ENCODE data around the gene PTPRE. TPM values are rescaled to one million over a fixed set of nuclear protein-coding genes. Genes with fewer than 3 reads are reported as not detected.

PTPRE gene
- total RNA-seq, 1 donor from 2014 or later = 19.6 TPM

DNA sequence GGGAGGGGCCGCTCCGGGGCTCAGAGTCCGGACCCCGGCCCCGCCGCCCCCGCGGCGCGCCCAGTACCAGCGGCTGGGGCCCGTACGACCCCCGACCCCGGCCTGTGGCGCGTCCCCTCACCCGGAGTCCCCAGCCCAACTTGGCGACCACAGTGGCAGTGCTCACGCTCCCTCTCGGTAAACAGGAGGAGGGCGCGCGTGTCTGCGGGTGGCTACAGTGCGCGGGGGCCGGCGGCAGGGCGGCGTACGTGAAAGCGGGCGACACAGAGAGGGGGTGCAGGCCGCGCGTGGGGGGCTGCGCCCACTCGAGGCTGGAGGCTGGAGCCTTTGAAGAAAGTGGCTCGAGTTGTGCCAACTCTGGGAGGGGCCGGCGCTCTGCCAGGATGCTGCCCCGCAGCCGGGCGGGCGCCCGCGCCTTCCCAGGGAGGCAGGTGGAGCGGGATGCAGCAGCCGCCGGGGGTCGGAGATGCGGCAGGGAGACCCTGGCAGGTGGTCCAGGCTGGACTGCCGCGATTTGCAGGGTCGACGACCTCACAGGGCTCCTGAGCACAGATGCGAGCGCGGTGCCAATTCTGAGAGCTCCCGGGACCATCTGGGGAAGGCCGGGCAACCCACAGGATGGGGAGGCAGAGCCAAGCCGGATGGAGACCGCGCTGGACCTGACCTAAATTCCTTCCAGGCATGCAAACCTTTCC, 655 bp downstream of the PTPRE start:
- DNase-seq (ENCODE audit: low read depth) = no peak

GRCh38 chr10:127908106-127908958, 1.4 kb downstream of the PTPRE start:
- DNase-seq (ENCODE audit: low read depth) = peak; percentile 90

DNA sequence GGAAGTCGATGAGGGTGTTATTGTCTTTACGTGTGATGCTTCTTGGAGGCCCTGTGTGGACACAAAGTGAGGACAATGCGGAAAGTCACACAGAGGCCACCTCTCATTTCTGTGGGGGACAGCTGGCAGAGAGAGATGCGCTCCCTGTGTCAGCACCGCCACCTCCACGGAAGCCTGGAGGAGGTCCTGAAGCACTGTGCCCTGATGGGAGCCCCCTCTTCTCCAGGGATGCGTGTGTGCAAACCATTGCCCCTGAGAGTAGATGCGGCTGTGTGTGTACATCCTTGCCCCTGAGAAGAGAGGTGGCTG, 2.0 kb downstream of the PTPRE start:
- no peak for DNase-seq (ENCODE audit: low read depth)

DNA sequence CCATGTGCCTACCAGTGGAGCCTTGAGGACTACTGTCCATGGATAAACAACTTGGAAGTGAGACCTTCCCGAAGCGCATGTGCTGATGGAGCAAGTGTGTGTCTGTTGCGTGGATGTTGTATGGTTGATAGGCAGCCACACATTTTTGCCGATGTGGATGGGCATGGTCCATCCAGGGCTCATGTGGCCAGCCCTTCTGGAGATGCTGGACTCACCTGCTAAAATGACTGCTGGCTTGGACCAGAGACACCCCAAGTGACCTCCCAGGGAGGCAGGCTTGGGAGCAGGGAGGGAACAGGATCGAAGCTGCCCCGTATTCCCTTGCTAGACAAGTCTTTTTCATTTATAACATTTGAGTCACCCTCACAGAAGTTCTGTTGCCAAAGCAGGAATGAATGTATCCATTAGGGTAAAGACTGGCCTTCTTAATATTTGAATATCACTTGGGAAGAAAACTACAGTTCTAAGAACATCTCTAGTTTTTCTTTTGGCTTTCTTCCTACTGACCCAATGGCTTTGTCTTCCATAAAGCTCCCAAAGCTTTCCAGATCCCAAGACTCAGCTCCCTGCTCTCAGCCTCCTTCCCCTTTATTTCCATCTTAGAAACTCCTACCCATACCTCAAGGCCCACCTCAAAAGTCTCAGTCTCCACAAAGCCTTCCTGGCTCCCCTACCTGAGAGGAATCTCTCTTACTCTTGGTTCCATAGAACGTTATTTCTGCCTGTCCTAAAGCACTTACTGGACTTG, 3.0 kb downstream of the PTPRE start:
- no peak for DNase-seq (ENCODE audit: low read depth)

GRCh38 chr10:127910464-127910770, 3.5 kb downstream of the PTPRE start:
- peak; percentile 28 for DNase-seq (ENCODE audit: low read depth)

DNA sequence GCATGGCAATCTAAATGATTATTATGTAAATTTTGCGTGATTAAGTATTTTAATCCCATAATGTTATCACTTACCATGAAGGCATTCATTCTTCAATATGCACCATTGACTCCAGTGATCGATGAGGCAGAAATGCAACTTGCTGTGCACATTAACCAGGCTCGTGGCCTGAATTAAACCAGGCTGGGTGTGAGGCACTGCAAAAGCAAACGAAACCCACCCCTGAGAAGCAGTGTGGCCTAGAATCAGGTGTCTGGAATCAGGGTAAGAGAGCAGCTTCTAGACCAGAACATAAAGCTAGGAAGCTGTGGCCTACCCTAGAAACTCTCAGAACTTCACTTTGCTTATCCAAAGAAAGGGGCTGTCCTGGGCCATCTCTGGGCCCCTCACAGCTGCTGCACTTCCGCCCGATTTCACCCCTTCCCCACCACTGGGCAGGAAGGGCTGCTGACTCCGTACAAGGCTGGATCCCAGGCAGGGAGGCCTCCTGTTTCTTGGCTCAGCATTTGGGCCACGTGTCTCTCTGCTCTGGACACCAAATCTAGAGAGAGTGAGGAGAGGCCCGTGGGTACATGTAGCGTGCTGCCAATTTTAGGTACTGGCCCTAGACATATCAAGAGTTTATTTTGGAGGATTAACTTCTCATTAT, 4.4 kb downstream of the PTPRE start:
- peak; percentile 58 for DNase-seq (ENCODE audit: low read depth)

DNA sequence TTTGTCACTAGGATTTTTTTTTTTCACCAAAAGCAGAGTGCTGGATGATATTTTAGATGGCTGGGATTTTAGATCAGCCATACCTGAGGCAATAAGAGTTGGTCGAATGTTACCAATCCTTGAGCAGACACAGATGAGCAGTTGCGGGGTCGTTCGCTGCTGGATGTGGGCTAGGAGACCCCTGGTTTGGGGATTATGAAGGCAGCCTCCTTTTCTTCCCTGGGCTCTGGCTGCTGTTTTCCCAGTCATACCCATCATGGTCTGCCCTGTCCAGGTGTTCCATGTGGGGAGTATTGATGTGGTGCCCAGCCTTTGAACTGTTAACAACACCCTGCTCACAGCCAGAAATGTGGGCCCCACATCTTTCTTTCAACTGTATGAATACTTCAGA, 5.0 kb downstream of the PTPRE start:
- no peak for DNase-seq (ENCODE audit: low read depth)

DNA sequence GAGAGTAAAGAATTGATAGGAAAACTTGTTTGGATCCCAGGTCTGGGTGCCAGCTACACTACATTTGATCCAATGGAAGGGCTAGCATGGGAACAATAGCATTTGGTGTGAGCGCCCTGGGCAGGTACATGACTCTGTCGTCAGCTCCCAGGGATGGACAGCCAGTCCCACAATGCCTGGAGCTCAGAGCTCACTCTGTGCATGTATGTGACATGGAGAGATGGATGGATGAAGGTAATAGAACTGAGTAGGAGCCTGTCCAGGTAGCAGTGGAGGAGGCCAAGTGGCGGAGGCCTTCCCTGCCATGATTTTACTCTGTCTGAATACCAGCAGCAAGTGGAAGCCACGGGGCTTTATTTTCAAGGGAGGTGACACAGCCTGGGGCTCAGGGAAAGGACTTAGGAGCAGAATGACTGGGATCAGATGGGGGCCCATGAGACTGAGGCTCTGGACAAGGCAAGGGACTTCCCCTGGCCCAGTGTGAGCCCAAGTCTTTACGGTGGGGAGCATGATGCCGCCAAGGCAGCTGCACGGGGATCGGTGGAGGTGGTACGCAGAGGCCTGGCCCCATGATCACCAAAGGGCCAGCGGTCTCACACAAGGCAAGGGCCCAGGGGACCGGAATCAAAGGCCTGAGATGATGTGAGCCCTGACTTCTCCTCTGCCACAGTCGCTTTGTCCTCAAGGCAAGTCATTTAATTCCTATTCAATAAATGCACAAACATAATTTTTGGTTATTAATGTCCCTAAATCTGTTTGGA, 5.9 kb downstream of the PTPRE start:
- no peak for DNase-seq (ENCODE audit: low read depth)

GRCh38 chr10:127913368-127913759, 6.5 kb downstream of the PTPRE start:
- no peak for DNase-seq (ENCODE audit: low read depth)

GRCh38 chr10:127915324-127915723, 8.4 kb downstream of the PTPRE start:
- no peak for DNase-seq (ENCODE audit: low read depth)

GRCh38 chr10:127916826-127917225, 9.9 kb downstream of the PTPRE start:
- no peak for DNase-seq (ENCODE audit: low read depth)

GRCh38 chr10:127918572-127918971, 11.7 kb downstream of the PTPRE start:
- DNase-seq (ENCODE audit: low read depth) = no peak

DNA sequence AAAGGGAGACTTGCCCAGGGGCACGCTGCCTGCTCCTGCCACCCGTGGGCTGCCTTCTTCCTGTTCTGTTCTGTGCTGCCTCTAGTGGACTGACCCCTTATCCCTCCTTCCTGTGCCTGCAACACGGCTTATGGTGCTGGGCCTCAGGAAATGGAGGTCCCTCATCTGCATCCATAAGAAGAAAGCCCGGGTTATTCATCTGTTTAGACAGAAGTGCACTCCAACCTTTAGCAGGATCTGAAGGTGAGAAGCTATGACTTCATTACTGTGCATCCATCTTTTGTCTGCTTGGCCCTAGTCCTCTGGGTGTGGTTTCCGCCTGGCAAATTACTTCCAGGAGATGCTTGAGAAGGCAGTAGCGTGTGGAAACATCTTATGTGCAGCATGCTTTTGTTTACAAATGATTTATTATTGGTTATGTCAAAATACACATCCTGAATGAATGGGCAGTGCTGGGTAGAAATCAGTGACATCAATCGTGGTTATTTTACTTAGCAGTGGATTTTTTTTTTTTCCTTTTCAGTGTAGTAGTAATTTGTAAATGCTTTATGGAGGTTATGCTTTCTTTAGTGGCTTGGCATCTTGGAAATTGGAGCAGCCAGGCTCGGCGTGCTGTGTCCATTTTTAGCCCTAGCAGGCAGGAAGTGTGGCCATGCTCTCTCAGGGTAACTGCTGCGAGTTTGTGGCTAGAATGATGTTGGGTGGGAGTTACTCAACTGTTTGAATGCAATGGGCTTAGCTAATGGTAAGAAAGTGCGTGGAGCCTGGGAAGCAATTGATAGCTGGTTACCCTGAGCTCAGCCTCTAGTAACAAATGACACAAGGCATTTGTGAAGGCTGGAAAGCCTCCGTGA, 12.7 kb downstream of the PTPRE start:
- DNase-seq (ENCODE audit: low read depth) = peak; percentile 79

DNA sequence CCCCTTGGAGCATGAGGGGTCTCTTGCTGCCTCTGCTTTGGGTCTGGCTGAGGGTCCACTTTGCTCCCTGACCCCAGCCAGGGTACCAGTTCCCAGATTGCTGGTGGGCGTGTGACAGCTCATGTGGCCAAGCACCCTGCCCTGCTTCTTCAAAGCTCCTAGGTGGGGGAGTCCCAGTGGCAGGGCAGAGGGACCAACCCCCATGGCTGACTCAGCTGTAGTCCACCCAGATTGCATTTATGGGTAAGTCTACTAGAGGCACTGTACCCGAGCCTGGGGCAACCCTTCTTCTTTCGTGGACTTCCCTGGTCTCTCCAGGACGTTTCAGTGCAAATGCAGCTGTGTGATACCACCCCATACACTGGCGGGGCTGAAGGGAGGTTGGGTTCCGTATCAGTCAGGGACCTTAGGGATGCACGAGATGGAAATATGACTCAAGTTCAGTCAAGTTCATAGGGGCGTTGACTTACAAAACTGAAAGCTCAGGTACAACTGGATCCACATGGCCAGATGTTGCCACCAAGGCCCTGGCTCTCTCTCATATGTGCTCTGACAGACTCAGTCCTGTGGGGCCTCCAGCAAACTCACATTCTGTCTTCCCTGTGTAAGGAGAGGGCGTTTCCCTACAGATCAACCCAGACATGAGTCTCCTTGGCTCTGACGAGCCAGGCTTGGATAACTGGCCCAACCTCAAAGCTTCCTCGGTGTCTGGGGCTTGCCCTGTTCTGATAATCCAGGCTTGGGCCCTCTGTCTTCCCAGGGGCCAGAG, 13.6 kb downstream of the PTPRE start:
- DNase-seq (ENCODE audit: low read depth) = no peak

GRCh38 chr10:127921075-127921752, 14.3 kb downstream of the PTPRE start:
- no peak for DNase-seq (ENCODE audit: low read depth)

- no peak for DNase-seq (ENCODE audit: low read depth)
Observed at GRCh38 chr10:127921753-127922145, 14.8 kb downstream of the PTPRE start.

DNA sequence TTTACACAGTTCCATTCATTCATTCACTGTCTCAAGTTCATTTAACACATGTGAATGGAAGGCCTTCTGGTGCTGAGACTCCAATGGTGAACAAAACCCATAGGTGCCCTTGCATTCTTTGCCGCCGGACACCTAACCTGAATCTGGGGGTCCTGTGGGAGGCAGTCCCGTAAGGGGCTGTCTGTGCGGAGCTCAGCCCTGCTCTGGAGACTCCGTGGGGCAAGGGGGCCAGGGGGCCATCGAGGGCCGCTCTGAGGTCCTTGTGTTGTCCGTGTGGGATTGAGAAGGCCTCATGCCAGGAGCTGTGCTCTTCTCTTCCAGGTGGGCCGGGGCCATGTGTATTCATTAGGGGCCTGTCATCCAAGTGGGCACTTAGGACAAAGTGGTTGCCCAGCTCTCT, 15.3 kb downstream of the PTPRE start:
- no peak for DNase-seq (ENCODE audit: low read depth)

DNA sequence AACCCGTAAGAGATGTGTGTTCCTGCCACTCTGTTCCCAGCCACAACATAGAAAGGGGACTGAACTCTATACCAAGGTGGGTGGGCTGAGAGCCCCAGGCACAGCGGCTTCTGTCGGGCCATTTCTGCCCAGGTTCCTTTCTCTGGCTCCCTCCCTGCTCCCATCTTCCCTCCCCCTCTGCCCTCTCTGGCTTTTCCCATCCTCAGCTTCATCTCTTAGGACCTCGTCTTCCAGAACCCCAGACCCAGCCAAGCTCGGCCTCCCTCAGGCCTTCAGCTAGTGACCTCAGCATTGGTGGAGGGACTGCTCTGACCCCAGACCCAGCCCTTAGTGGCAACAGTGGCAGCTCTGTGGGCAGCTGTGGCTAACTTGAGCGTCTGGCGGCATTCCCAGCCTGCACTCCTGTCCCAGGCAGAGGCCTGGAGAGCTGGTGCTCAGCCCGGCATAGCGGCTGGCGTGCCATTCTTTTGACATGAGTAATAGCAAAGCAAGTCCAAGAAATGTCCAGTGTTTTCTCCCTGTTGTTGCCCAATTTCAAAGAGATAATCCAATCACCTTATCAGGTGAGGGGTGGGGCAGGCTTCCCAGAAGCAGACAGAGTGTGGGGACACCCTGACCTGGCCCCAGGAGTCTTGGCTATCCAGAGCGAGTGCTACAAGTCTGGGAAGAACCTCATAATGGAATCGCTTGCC, 15.9 kb downstream of the PTPRE start:
- DNase-seq (ENCODE audit: low read depth) = peak; percentile 96

DNA sequence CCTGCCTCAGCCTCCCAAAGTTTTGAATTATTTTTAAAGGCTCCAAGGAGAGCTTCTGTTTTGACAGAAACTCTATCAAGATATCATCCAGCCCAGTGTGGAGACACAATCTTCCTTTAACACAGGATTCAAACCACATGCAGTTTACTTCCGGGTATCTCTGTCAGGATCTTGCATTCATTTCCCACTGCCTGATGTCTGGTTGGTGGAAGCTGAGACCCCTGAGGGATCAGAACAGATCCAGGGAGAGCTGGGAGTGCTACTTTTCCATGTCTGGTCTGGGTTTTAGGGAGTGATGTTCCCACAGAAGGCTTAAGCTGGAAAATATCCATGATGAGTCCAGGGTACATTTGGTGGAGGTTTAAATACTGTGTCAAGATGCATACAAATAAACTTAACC, 16.7 kb downstream of the PTPRE start:
- no peak for DNase-seq (ENCODE audit: low read depth)

All from renal cortical epithelial cell (primary cell).